Myocyte (in vitro differentiated cells): Measurements from ENCODE around the gene WDR64. TPM values are rescaled to one million over a fixed set of nuclear protein-coding genes. Genes with fewer than 3 reads are reported as not detected.

Experiments used
- DNase-seq: peaks from one replicate; pipeline ENCODE4 v3.0.0-alpha.2; 2012; ENCODE audit warnings: low read depth
- total RNA-seq: library from RNA; depleted of rRNA; stranded (reverse); fragments of >200 nt; gene quantifications from 2 replicates; pipeline ENCODE4 v1.2.3, GENCODE V29; 2014

WDR64 gene
- total RNA-seq, 1 donor from 2014 or later, result not detected

DNA sequence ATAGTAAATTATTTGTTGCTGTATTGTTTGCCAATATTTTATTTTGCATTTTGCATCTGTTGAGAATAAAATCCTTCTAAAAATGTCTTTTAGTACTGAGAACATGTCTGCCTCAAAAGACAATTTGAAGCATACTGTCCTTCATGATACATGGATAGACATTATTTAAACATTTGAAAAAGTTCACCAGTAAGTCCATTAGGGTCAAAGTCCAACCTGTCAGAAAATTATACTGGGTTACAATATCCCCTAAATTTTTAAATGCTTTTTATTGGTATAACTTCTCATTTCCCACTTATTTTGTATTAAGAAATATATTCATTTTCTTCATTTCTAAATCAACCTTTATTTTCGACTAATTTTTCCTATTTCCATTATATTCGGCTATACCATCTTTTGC is 21.2 kb upstream of the WDR64 start:
- no peak for DNase-seq

DNA sequence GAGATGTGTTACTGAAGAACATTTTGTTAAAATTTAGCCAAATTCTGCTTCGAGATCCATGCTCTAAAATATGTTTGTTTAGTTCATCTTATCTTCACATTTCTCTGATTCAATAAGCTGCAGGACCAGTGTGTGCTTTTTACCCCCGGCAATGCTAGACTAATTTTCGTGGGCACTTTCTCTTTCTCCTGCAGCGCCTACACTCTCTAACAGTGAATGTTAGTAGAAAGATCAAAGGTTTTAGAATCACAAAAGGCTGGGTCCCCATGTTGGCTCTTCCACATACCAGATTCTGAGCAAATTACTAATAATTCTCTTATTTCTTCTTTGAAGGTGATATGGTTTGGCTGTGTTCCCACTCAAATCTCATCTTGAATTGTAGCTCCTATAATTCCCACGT is 20.4 kb upstream of the WDR64 start:
- no peak for DNase-seq

DNA sequence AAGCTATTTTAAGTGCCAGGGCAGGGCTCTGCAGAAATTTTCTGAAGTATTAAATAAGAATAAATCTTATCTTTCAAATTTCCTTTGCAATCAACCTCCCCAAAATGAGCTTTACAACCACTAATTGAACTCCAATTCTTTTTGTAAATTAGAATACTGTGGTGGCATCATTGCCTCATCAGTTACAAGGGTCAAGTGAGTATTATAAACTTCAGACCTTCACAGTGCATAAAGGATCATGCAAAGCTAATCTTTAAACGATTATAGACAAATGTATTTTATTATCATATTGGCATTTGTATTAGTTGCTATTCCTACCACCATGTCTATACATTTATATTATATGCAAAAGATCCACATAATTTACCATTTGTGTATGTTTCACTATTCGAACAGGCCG is 19.1 kb upstream of the WDR64 start:
- no peak for DNase-seq

DNA sequence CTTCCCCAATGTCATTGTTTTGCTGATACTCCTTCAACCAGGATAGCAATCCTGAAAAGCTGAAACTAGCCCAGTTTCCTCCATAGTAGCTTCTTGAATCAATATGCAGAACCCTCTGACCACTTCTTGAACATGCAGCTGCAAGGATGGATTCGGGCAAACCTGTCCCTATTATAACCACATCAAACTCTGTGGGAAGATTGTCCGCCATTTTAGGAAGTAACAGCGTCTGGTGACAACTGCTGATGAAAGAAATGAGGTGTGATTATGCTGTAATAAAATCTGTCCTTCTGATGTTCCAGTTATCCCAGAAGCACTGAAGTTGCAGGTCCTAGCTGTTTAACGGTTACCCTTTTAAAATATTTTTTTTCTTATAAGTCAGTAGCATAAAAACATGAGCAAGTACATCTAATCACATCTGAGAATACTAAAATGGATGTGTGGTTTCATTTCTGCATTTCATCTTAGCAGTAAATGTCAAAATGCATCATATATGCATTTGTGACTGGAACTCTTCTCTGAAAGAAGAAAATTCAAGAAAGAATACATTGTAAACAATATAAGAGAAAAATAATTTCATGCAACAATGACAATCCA is 16.4 kb upstream of the WDR64 start:
- no peak for DNase-seq

DNA sequence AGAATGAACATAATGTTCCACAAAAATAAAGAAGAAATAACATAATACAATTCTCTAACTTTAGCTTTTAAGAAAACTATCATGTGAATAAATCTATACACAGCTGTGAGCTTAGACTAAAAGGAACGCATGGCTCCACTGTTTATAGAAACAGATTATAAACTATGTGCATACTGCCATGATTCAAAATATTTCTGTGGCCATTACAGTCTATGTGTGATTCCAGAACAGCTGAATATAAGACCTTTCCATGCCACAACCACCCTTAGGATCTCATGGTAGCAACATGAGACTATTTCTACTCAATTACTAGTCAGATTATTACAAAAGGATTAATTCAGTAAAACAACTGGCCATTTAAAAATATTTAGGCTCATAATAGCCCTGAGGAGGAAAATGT is 15.8 kb upstream of the WDR64 start:
- DNase-seq, result no peak

DNA sequence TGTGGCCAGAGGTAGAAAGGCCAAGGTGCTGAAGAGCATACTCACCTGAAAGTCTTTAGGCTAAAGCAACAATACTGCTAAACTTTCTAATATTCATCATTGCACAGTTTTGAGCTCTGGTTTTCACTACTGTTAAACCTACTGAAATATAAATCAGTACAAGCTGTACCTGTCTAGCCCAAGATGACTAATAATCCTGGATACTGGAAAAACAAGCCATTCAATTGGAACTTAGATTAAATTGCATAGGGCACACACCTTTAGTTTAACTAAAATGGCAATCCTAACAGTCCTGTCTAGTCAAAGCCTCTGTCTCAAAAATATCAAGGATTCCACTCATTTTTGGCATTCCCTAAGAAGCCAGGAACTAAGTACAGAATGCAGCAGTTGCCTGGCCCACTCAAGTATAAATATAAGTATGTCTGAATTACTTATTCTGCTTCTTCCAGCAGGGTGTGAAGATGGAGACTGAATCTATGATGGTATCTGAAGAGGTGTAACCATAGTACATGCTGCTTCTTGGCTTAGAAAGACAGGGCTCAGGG is 15.0 kb upstream of the WDR64 start:
- no peak for DNase-seq

DNA sequence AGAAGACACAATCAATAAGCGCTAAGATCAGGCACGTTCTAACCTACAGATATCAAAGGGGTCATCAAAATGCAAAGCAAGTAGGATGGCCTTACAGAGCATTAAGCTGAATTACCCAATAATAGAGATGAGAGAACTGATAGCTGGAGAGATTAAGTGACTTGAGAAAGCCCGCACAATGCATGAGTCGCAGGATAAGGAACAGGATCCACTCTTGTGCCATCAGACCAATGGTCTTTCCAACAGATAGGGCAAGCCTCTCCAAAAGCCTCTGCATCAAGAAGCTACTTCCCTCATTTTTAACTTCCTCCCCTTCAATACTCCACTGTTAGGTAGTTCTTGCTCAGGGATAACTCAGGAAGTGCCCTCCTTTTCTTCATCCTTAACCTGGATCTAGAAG is 14.5 kb upstream of the WDR64 start:
- no peak for DNase-seq

DNA sequence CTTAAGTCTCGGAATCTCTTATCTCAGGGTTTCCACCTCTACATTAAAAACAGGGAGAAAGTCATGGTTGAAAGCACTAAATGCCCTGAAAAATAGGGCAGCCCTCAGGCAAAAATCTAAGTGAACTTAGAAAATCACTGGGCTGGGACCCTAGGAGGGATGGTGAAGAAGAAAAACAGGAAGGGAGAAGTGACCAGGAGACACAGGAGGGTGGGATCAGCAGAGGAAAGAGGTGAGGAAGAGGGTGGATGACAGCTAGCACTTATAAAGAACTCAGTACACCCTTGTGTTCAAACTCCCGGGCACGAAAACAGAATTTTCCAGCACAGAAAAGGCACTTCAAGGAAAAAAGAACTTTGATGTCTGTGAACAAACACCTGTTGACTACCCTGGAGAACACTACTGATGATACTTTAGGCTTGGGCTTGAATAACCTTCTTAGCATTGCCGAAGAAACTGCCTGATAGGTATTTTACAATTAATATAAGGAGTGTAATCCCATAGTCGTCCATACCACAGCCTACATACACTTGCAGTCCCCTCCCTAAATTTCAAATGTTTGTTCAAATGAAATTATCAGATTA is 13.9 kb upstream of the WDR64 start:
- no peak for DNase-seq

DNA sequence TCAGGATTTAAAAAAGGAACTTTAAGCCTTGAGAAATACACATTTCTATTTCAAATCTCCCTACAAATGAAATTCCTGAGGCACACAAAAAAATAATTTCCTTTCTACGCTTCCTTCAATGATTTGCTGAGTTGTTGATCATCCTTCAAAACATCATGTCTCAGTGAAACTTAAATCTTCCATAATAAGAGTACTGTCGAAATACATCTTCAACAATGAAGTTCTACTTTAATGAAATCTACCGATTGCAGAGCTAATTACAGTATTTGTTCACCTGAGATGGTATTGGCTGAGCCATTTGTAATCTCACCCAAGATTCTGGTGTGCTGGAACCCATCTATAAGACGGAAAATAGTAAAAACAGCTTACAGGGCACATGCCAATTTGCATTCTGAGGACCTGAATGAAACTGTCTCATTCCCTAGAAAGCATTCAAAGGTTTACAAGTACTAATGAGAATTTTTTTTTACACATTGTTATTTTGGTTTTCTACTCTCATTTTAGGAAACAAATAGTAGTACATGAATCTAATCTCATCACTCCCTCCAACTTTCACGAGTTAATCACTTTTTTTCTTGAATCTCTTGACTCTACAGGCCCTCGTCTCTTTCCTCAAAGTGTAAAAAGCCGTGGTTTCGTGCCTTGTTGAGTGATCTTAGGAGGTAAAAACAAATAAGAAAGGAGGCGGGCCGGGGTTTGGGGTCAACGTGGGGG is 13.0 kb upstream of the WDR64 start:
- no peak for DNase-seq

DNA sequence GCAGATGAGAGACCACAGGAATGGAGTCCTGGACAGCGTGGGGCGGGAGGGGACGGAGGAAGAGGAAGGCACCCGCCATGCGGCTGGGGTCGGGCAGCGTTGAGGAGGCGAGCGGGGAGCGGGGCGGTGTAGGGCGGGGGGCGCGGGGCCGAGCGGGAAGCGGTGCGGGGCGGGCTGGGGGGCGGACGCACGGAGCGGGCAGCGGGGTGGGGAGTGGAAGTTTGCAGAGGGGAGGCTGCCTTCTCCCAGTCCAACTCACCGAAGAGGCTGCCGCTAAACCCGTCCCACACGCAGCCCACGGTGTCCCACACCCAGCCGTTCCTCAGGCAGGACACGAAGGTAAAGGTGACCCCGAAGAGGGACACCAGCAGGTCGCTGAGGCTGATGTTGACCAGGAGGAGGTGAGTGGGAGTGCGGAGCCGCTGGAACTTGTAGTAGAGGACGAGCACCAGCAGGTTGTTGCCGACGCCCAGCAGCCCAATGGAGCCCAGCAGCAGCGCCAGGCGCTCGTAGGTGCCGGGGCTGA is 12.4 kb upstream of the WDR64 start:
- DNase-seq, result no peak

DNA sequence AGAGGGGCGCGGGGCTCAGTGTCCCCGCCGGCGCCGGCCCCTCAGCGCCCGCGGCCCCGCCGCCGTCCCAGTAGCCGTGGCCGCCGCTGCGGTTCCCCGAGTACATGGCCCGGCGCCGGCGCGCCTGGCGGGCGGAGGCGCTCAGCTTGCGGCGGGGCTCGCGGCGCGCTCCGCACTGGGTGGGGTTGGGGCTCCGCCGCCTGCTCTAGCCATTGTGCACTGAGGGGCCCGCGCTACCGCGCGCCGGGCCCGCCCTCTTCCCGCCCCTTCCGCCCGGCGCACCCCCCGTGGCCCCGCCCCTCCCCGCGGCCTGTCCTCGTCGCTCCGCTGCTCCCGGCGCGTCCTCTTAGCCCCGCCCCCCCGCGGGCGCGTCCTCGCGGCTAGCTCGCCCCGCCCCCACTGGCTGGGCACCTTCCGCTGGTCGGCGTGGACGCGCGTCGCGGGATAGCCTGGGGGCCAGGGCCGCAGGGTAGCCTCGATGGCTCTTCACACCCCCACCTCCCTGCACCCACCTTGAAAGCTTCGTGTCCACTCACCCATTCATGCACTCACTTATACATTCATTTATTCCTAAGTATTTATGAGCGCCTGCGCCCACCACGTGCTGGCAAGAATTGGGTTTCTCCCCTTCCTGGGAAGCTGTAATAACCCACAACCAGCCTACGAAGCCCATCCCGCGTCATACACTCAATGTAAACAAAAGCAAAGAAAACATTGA is 11.8 kb upstream of the WDR64 start, which contains the start of the genes CHML and OPN3:
TSS of gene CHML (minus strand) at position 221 of the 718 bp plus-strand sequence. CDS start 4,603 bp downstream, outside the sequence.
TSS of gene OPN3 (minus strand) at position 221 of the 718 bp plus-strand sequence. CDS start at position 106, 115 bp downstream.
- DNase-seq, result peak; percentile 90

DNA sequence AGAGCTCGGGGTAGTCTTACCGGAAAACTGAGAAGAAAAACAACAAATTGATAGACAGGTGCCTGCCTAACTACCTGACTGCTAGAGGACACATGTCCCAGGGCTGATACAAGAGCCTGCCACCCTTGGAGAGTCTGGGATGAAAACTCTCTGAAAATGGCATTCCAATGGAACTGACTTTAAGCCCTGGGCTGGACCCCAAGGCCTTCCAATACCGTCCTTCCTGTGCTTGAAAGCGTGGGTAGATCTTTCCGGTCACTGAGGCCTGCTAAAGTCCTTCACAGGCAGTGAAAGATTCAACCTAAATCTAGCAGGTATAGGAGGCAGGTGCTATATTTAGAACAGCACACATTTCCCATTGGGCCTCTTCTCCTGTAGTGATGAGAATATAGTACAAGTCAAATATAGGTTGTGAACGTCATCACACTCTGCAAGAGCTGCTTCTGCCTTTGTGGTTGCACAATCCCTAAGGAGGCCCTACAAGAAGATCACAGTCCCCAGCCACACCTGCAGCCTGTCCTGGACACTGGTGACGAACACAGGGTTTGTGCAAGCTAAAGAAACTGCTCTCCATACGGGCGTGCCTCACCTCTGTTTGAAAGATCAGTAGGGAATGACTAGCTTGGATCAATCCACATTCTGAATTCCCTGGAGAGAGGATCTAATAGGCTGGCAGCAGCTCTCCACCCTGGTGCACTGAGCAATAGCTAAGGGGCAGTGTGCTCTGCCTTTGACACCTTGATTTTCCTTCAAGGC is 11.0 kb upstream of the WDR64 start:
- no peak for DNase-seq

DNA sequence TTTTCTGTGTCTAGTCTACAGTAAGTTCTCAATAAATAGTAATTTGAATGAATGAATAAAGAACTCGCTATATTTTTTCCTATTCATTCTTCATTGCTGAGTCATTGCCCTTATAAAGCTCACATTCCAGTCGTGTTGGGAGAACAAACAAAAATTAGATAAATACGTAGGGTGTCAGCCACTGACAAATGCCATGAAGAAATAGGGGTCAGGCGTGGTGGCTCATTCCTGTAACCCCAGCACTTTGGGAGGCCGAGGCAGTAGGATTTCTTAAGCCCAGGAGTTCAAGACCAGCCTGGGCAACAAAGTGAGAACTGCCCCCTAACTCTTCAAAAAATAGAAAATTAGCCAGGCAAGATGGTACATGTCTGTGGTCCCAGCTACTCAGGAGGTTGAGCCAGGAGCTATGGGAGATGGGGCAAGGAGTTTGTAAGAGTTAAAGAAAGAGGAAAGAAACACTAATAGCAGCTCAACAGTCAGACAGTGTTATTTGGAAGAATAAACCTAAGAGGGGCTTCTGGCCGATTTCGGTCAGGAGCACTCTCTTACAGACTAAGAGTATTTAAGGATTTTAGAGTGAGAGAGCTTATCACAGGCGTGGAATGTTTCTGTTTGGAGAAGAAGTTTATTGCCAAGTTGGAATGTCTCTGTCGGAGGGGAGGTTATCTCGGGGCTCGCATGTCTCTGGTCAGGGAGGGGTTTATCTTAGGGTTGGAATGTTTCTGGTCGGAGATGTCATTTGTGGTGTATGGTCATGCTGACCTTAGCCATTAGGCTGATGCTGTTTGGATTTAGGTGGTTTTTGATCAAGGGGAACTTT is 10.1 kb upstream of the WDR64 start:
- DNase-seq, result peak; percentile 26

DNA sequence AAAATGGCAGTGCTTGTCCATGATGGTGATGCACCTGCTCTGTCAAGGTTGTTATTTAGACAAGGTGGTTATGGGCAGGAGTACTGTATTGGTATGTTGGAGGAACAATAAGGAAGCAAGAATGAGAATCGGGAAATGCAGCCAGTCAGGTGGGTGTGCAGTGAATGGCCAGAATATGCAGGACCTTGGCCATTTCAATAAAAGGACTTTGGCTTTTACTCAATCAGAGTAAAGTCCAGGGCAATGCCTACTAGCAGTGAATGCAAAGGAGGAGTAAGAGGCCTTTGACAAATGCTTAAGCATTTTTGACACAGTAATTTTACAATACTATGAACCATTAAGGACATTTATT is 9.5 kb upstream of the WDR64 start:
- DNase-seq, result no peak

DNA sequence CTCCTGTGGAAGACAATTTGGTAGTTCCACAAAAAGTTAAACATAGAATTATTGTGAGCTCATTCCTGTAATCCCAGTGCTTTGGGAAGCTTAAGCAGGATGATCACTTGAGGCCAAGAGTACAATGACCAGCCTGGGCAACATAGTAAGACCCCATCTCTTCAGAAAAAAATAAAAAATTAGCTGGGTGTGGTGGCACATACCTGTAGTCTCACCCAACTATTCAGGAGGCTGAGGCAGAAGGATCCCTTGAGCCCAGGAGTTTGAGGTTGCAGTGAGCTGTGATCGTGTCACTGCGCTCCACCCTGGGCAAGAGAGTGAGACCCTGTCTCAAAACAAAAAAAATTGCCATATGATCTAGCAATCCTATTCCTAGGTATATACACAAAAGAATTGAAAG is 7.8 kb upstream of the WDR64 start:
- DNase-seq, result no peak

DNA sequence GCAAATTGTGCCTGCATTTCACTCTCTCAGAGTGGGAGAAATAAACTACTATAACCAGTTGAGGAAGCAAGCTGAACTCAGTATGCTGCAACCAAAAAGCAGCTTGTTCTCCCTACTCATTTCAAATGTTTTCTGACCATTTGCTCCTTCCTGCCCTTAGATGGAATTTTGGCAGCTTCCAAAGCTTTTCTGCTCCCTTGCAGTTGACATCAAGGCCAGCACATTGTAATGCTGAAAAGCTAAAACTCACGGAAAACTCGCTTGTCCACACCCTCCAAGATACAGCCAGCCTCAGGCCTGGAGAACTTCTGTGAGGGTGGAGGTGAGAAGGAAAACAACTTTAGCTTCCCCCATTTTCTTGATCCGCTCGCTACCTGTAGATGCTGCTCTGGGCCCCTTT is 6.9 kb upstream of the WDR64 start:
- DNase-seq, result no peak

DNA sequence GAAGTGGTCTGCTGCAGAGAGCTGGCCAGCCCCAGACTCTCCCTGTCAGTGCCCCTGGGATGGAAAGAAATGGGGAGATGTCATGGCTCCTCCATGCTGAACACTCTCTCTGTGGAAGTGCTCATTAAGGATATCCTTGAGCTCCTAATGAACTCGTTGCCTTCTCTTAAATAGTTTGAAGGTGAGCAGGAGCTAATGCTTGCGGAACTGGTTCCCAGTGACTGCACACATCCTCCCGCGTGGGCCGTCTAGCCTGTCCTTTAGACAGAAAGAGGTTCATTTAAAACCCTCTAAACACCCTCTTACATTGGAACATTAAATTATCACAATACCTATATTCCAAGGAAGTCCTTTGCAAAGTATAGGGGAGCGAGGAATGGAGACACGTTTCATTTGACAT is 5.9 kb upstream of the WDR64 start:
- DNase-seq, result no peak

DNA sequence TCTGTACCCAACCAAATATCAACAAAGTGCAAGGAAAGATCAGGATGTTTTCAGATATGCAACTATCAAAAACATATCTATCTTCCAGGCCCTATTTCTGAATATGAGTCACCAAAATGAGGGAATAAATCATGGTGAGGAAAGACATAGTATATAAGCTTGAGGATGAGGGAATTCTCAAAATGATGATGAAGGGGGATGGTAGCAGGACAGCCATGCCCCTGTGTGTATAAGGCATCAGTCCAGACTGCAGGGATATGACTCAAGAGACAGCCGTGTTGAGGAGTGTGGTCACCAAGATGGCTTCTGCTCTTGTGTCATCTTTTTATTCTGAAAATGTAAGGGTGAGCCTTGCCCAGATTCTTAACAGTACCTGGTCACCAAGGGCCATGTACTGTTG is 4.4 kb upstream of the WDR64 start:
- DNase-seq, result peak; percentile 47

DNA sequence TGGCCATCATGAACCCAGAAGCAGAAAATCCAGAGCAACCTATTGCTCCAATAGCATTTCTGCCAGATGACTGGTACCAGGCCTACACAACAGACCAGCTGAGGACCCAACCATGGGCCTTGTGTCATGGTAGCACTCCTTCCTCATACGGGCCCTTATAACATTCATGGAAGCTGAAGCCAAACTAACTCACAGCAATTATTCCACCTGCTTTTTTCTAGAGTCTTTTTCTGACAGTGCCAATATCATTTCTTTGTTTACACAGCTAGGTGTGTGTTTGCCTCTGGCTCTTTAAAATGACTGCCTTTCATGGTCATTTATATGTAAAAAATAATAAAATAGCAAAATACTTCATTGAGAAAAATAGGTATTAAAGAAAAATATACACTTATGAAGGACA is 3.9 kb upstream of the WDR64 start:
- DNase-seq, result no peak

DNA sequence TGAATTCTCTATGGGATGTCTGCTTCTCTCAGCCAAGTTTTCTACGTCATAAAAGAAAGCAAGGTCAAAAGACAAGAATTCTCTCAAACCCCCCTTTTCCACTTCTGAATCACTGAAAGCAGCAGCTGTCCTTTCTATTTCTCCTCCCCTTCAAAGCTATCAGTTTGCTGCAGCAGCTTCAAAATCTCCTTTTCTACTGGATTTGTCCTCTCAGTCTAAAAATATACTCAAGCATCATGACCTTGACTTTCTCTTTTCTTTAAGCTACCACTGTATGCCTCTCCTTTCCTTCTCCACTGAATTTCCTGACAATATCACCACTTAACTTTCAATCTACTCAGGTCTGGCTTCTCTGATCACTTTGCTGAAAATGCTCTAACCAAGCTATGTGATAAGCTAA is 1.9 kb downstream of the WDR64 start:
- peak; percentile 52 for DNase-seq
